Measurements from ENCODE around the gene TRIM61.
"Not testable (repeated sequence)": the region's sequence is repeated elsewhere in the genome, so short reads cannot be mapped to it uniquely, and the experiment has no call there.

Gene TRIM61

DNA sequence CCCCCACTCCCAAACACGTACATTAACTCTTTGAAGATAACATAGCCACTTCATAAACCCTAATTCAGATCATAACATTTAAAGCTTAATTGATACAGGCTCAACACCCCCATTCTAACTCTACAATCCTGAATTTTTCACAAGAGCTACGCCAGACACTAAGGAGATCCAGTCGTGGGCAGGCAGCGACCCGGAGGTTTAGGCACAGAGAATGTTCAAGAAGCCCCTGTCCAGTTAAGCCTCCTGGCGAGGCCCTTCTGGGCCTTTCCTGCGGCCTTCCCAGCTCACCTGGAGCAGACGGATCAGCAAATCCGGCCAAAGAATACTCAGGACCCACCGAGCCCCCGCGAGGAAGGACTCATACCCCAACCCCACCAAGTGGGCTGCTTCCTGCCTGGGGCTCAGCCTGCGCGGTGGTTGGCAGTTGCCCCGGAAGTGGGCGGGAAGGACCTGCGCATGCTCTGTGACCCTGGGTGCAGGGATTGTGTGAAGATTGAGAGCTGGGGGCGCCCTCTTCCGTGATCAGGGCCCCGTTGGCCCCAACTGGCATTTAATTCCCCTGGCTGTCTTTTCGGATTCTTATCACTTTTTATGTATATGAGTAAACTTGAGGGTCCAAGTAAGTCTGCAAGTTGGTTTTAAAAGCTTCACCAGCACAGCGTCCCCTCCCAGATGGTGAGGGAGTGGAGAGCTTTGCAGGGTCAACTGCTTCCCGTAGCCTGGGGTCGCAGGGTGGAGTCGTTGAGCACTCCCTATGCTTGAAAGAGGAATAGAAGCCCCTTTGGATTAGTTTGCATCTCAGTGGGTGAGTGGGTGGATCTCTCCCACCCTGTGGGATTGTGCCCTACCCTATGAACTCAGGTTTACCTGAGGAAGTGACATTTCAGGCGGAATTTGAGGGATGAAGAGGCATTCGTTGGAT lies at the start of gene TRIM61:
TSS of gene TRIM61 (minus strand) at position 415 of the 922 bp plus-strand sequence. CDS start 7,655 bp downstream, outside the sequence.
- DNase-seq: peak; percentile 78

DNA sequence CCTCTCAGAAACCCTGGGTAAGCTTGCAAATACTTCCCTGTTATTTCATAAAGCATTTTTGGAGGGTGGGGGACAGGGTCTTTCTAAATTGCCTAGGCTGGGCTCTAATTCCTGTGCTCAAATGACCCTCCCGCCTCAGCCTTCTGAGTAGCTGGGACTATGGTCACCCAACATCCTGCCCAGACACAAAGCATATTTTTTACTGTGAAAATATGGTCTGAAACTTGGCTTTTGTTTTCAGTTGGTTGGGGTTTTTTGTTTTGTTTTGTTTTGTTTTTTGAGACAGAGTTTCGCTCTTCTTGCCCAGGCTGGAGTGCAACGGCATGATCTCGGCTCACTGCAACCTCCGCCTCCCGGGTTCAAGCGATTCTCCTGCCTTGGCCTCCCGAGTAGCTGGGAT lies 48.3 kb upstream of the TRIM61 start:
- not testable (repeated sequence) for DNase-seq

DNA sequence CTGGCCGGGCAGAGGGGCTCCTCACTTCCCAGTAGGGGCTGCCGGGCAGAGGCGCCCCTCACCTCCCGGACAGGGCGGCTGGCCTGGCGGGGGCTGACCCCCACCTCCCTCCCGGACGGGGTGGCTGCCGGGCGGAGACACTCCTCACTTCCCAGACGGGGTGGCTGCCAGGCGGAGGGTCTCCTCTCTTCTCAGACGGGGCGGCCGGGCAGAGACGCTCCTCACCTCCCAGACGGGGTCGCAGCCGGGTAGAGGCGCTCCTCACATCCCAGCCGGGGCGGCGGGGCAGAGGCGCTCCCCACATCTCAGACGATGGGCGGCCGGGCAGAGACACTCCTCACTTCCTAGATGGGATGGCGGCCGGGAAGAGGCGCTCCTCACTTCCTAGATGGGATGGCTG lies 42.5 kb upstream of the TRIM61 start:
- DNase-seq: not testable (repeated sequence)

DNA sequence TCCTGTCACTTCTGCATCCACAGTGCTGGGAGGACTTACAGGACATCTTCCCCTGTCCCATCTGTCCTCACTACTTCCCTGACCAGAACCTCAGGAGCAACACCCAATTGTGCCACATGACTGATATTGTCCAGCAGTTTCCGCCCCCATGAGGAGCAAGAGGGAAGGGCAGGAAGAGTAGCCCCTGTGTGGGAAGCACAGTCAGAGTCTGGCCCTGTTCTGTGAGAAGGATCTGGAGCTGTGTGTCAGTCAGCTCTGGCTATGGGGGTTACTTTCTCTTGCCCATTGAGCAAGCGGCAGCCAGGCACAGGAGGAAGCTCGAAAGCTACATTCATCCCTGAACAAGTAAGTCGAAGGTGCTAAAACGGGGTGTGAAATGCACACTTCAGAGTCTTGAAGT lies 39.5 kb upstream of the TRIM61 start:
- peak; percentile 2 for DNase-seq

DNA sequence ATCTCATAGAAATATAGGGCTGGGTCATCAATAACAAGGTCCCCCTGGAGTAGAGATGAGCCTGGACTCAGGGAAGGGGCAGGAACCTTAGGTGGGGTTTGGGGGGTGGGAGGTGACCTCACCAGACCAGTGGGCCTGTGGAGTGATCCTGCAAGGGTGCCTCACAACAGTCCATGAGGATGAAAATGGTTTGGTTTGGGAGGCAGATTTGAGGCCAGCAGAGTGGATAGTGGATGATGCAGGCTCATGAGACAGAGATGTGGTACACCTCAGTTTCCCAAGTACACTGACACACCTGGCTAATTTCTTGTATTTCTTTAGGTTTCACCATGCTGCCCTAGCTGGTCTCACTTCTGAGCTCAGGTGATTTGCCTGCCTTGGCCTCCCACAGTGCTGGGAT lies 36.2 kb upstream of the TRIM61 start:
- DNase-seq: no peak

DNA sequence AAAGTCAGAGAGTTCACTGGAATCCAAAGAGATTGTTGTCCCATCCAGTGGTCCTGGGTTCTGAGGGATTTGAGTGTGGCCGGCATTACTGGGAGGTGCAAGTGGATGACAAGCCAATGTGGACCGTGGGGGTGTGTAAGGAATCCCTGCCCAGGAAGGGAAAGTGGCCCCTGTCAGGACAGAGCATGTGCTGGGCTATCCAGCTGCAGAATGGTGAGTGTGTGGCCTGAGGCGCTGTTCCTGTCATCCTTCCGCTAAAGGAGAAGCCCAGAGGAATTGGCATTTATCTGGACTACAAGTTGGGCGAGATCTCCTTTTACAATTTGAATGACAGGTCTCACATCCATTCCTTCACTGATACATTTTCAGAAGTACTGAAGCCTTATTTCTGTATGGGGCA lies 33.9 kb upstream of the TRIM61 start:
- DNase-seq: no peak

GRCh38 chr4:165010991-165011390 lies 33.5 kb upstream of the TRIM61 start:
- no peak for DNase-seq

DNA sequence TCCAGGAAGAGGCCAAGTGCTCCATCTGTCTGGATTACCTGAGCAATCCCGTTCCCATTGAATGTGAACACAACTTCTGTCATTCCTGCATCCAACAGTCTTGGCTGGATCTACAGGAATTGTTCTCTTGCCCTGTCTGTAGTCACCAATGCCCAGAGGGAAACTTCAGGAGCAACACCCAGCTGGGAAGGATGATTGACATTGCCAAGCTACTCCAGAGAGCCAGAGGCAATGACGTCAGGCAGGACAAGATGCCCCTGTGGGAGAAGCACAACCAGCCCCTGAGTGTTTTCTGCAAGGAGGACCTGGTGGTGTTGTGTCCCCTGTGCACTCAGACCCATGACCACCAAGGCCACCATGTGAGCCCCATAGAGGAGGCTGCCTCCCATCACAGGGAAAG lies 33.0 kb upstream of the TRIM61 start:
- no peak for DNase-seq

- no peak for DNase-seq
Observed at GRCh38 chr4:165009493-165010227, 32.2 kb upstream of the TRIM61 start.

DNA sequence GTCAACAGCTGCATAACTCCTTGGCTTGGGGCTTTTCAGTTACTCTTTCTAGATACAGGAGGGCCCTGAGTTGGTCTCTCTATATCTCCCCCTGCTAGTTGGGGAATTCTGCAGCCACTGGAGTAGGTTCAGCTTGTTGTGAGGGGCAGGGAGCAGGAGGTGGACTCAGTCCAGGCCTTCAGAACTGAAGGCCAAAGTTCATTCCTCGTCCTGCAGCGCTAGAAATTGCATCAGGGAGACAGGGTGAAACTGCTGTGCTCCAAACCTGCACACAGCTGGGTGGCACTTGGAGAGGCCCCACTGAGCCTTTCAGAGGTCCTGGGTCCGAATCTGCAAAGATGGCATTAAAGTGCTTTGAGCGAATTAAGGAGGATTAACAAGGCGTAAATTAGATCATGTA lies 29.4 kb upstream of the TRIM61 start:
- DNase-seq: no peak

- DNase-seq: no peak
Observed at GRCh38 chr4:165006456-165006855, 29.0 kb upstream of the TRIM61 start.

DNA sequence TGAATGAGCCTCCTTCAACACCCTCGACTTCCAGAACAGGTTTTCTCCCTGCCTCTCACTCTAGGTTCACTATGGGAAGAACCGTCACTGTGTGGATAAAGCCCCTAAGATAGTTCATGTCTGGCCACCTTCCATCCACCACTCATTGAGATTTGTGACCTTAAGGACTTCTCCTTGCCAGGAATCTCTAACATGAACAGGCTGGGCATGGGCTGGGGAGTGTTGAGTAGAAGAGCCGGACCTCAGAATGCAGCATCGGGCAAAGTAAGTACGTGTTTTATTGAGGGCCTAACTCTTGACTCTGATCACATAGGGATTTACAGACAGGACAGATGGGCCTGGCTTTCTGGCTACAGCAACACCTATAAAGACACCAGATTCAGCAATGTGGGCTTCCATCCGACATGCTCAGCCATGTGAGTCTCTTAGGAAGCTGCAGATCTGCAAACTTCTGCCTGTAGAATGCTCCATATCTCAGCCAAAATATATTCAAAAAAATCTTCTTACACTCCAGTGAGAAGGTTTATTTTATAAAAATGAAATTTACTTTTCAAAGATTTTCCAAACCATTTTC lies 28.0 kb upstream of the TRIM61 start:
- DNase-seq: no peak

DNA sequence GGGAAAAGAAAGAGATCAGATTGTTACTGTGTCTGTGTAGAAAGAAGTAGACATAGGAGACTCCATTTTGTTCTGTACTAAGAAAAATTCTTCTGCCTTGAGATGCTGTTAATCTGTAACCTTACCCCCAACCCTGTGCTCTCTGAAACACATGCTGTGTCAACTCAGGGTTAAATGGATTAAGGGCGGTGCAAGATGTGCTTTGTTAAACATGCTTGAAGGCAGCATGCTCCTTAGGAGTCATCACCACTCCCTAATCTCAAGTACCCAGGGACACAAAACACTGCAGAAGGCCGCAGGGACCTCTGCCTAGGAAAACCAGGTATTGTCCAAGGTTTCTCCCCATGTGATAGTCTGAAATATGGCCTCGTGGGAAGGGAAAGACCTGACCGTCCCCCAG lies 24.5 kb upstream of the TRIM61 start:
- not testable (repeated sequence) for DNase-seq

DNA sequence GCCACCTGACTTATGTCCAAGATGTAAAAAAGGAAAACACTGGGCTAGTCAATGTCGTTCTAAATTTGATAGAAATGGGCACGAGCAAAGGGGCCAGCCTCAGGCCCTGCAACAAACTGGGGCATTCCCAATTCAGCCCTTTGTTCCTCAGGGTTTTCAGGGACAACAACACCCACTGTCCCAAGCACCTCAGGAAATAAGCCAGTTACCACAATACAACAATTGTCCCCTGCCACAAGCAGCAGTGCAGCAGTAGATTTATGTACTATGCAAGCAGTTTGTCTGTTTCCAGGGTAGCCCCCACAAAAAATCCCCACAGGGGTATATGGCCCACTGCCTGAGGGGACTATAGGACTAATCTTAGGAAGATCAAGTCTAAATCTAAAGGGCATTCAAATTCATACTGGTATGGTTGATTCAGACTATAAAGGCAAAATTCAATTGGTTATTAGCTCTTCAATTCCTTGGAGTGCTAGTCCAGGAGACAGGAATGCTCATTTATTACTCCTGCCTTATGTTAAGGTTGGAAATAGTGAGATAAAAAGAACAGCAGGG lies 21.1 kb upstream of the TRIM61 start:
- not testable (repeated sequence) for DNase-seq

DNA sequence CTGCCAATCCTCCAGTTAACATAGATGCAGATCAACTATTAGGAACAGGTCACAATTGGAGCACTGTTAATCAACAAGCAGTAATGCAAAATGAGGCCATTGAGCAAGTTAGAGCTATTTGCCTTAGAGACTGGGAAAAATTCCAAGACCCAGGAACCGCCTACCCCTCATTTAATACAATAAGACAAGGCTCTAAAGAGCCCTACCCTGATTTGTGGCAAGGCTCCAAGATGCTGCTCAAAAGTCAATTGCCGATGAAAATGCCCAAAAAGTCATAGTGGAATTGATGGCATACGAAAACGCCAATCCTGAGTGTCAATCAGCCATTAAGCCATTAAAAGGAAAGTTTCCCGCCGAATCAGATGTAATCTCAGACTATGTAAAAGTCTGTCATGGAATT lies 20.5 kb upstream of the TRIM61 start:
- no peak for DNase-seq

DNA sequence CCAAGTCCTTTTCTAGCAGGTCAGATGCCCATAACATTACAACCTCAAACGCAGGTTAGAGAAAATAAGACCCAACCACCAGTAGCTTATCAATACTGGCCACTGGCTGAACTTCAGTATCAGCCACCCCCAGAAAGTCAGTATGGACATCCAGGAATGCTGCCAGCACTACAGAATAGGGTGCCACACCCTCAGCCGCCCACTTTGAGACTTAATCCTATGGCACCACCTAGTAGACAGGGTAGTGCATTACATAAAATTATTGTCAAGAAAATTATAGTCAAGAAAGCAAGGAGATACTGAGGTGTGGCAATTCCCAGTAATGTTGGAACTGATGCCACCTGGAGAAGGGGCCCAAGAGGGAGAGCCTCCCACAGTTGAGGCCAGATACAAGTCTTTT lies 19.9 kb upstream of the TRIM61 start:
- no peak for DNase-seq

GRCh38 chr4:164996123-164996522 lies 18.7 kb upstream of the TRIM61 start:
- not testable (repeated sequence) for DNase-seq

DNA sequence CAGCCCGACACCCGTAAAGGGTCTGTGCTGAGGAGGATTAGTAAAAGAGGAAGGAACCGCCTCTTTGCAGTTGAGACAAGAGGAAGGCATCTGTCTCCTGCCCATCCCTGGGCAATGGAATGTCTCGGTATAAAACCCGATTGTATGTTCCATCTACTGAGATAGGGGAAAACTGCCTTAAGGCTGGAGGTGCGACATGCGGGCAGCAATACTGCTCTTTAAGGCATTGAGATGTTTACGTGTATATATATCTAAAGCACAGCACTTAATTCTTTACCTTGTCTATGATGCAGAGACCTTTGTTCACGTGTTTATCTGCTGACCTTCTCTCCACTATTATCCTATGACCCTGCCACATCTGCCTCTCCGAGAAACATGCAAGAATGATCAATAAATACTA lies 13.3 kb upstream of the TRIM61 start:
- not testable (repeated sequence) for DNase-seq

- DNase-seq: no peak
Observed at GRCh38 chr4:164989471-164989870, 12.0 kb upstream of the TRIM61 start.

GRCh38 chr4:164971929-164972328 lies 5.5 kb downstream of the TRIM61 start:
- DNase-seq: not testable (repeated sequence)

- peak; percentile 43 for DNase-seq
Observed at GRCh38 chr4:164959896-164960295, 17.6 kb downstream of the TRIM61 start.

GRCh38 chr4:164959421-164959820 lies 18.0 kb downstream of the TRIM61 start:
- DNase-seq: peak; percentile 27
